Measurements from ENCODE around the gene SSBP3. TPM values are rescaled to one million over a fixed set of nuclear protein-coding genes. Genes with fewer than 3 reads are reported as not detected.

The SSBP3 gene
- total RNA-seq, 1 experiment from 2014 or later = 37.5 TPM

- CTCF ChIA-PET = no interaction called here
Measured at GRCh38 chr1:54268762-54269297, 137.4 kb downstream of the SSBP3 start.

More at GRCh38 chr1:54268762-54269297, 137.4 kb downstream of the SSBP3 start:
- H3K4me2 ChIP-seq (ENCODE audit: low read length) = no peak overlapping the region
- H4K20me1 ChIP-seq (ENCODE audit: insufficient read depth) = no peaks in the 10 kb centered on the region
- H2AFZ ChIP-seq (ENCODE audit: low read depth, low read length, poor library complexity, severe bottlenecking) = no peak overlapping the region
- no peaks in the 10 kb centered on the region for H3K9me2 ChIP-seq (ENCODE audit: insufficient read depth)
- H3K79me2 ChIP-seq (ENCODE audit: insufficient read depth, low read length) = no peaks in the 10 kb centered on the region
- no peak for ATAC-seq
- H3K4me3 ChIP-seq (replicated peaks in 1 of 2; ENCODE audit: low read depth in 1 of 2, low read length in 2 of 2) = no peak overlapping the region
- POLR2A ChIA-PET = no interaction called here
- H3K27me3 ChIP-seq (ENCODE audit: insufficient read depth, low read length) = no peaks in the 10 kb centered on the region
- no peak for TF ChIP-seq REST (IDR thresholded peaks at IDR 0.05; ENCODE audit: low read depth)
- TF ChIP-seq ELF1 (IDR thresholded peaks at IDR 0.05; ENCODE audit: borderline replicate concordance, low read depth) = no peak
- no peak for TF ChIP-seq FOSL1 (IDR thresholded peaks at IDR 0.05; ENCODE audit: low read depth)
- no peak for TF ChIP-seq SIN3A (IDR thresholded peaks at IDR 0.05; ENCODE audit: low read depth)
- TF ChIP-seq POLR2A (IDR thresholded peaks at IDR 0.05; ENCODE audit: borderline replicate concordance, extremely low read depth, insufficient read depth, insufficient read length) = no peak
- no peak for TF ChIP-seq RAD21 (IDR thresholded peaks at IDR 0.05; ENCODE audit: low read depth)
- TF ChIP-seq POLR2AphosphoS5 (IDR thresholded peaks at IDR 0.05; ENCODE audit: low read depth, low read length) = no peak
- no peak for TF ChIP-seq SP1 (IDR thresholded peaks at IDR 0.05; ENCODE audit: low read depth)
- no peak for TF ChIP-seq ATF3 (IDR thresholded peaks at IDR 0.05)
- TF ChIP-seq TCF7L2 (IDR thresholded peaks at IDR 0.05; ENCODE audit: borderline replicate concordance, extremely low read depth, insufficient read depth, insufficient read length) = no peak
- TF ChIP-seq SRF (IDR thresholded peaks at IDR 0.05; ENCODE audit: low read depth) = no peak
- no peak for TF ChIP-seq CBX3 (IDR thresholded peaks at IDR 0.05; ENCODE audit: low read depth)
- TF ChIP-seq JUND (IDR thresholded peaks at IDR 0.05) = no peak
- no peaks in the 10 kb centered on the region for H3K36me3 ChIP-seq (ENCODE audit: control insufficient read depth in 1 of 2, insufficient read depth in 2 of 2, low read length in 2 of 2)
- H3K4me1 ChIP-seq (ENCODE audit: control insufficient read depth in 1 of 2, insufficient read depth in 2 of 2, low read length in 2 of 2) = peaks cover 2 to 4% of the 10 kb centered on the region in 2 experiments; a peak in 3 of 4 replicates
- no peaks in the 10 kb centered on the region for H3K9me3 ChIP-seq (ENCODE audit: control insufficient read depth in 1 of 2, insufficient read depth in 1 of 2, low read depth in 1 of 2, low read length in 2 of 2)
- intact Hi-C loops (cut with micrococcal nuclease) = no loop called here
- H3K27ac ChIP-seq (ENCODE audit: low read depth, low read length) = no peak overlapping the region
- DNase-seq (ENCODE audit: low read depth, low spot score) = no peak
- no TSS peak for BruUV-seq (replicated peaks)
- H3K9ac ChIP-seq (ENCODE audit: low read length) = no peak overlapping the region
- RAD21 ChIA-PET (ENCODE audit: low non-redundant PET in 1 of 2, low total read pairs in 2 of 2, uncharacterized antibody in 2 of 2, unreplicated experiment in 2 of 2) = no interaction called here
